ENCODE results near the gene EXTL1. TPM values are rescaled to one million over a fixed set of nuclear protein-coding genes. Genes with fewer than 3 reads are reported as not detected.
A peak's percentile ranks its signal among the peaks of the same experiment; 100 is the strongest.

EXTL1 gene
- total RNA-seq, 1 donor from 2014 or later, result 0.95 TPM

GRCh38 chr1:26036756-26037281 is 15.2 kb downstream of the EXTL1 start:
- Mint-ChIP-seq H3K9me3 (no peaks in the 10 kb centered on the region), H3K4me1 (peaks cover 16% of the 10 kb centered on the region), H3K27me3 (ENCODE audit: insufficient read depth, low read depth) (peaks cover 18% of the 10 kb centered on the region), H3K27ac (no peak overlapping the region), H3K4me3 (peak overlapping the region; percentile 91), H3K36me3 (no peaks in the 10 kb centered on the region)
- Histone ChIP-seq H3K4me2 (no peak overlapping the region), H3K9ac (no peak overlapping the region), H3K9me3 (ENCODE audit: low read depth) (no peaks in the 10 kb centered on the region), H2AFZ (replicated peaks) (no peak overlapping the region), H3F3A (ENCODE audit: low read depth) (no peaks in the 10 kb centered on the region), H3K4me1 (peaks cover 5% of the 10 kb centered on the region), H3K27me3 (peaks cover 73% of the 10 kb centered on the region), H3K36me3 (no peaks in the 10 kb centered on the region), H3K4me3 (no peak overlapping the region), H3K79me2 (ENCODE audit: low read depth) (no peaks in the 10 kb centered on the region), H3K27ac (no peak overlapping the region), H4K20me1 (ENCODE audit: low read depth) (no peaks in the 10 kb centered on the region)
- TF ChIP-seq, protein P1, sequence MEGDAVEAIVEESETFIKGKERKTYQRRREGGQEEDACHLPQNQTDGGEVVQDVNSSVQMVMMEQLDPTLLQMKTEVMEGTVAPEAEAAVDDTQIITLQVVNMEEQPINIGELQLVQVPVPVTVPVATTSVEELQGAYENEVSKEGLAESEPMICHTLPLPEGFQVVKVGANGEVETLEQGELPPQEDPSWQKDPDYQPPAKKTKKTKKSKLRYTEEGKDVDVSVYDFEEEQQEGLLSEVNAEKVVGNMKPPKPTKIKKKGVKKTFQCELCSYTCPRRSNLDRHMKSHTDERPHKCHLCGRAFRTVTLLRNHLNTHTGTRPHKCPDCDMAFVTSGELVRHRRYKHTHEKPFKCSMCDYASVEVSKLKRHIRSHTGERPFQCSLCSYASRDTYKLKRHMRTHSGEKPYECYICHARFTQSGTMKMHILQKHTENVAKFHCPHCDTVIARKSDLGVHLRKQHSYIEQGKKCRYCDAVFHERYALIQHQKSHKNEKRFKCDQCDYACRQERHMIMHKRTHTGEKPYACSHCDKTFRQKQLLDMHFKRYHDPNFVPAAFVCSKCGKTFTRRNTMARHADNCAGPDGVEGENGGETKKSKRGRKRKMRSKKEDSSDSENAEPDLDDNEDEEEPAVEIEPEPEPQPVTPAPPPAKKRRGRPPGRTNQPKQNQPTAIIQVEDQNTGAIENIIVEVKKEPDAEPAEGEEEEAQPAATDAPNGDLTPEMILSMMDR (IDR thresholded peaks at IDR 0.05), result no peak
- TF ChIP-seq EZH2phosphoT487 (IDR thresholded peaks at IDR 0.05), result no peak
- TF ChIP-seq EZH2 (IDR thresholded peaks at IDR 0.05), result no peak
- DNase-seq (ENCODE audit: low spot score), result no peak

GRCh38 chr1:26037904-26038303 is 16.3 kb downstream of the EXTL1 start:
- Histone ChIP-seq H3K27ac (no peak overlapping the region), H3K79me2 (ENCODE audit: low read depth) (no peaks in the 10 kb centered on the region), H3K4me2 (no peak overlapping the region), H2AFZ (replicated peaks) (no peak overlapping the region), H3K4me1 (peaks cover 5% of the 10 kb centered on the region), H3K36me3 (no peaks in the 10 kb centered on the region), H4K20me1 (ENCODE audit: low read depth) (no peaks in the 10 kb centered on the region), H3K9ac (no peak overlapping the region), H3K27me3 (peaks cover 84% of the 10 kb centered on the region), H3K9me3 (ENCODE audit: low read depth) (no peaks in the 10 kb centered on the region), H3F3A (ENCODE audit: low read depth) (no peaks in the 10 kb centered on the region), H3K4me3 (no peak overlapping the region)
- Mint-ChIP-seq H3K27me3 (ENCODE audit: insufficient read depth, low read depth) (peaks cover 21% of the 10 kb centered on the region), H3K27ac (peak overlapping the region; percentile 63), H3K4me3 (no peak overlapping the region), H3K9me3 (no peaks in the 10 kb centered on the region), H3K36me3 (no peaks in the 10 kb centered on the region), H3K4me1 (peaks cover 16% of the 10 kb centered on the region)
- TF ChIP-seq EZH2 (IDR thresholded peaks at IDR 0.05) (no peak), EZH2phosphoT487 (IDR thresholded peaks at IDR 0.05) (no peak)
- TF ChIP-seq, protein P1 (IDR thresholded peaks at IDR 0.05), result no peak
- no peak for DNase-seq (ENCODE audit: low spot score)

GRCh38 chr1:26038477-26038876 is 16.9 kb downstream of the EXTL1 start:
- TF ChIP-seq EZH2 (IDR thresholded peaks at IDR 0.05) (no peak), EZH2phosphoT487 (IDR thresholded peaks at IDR 0.05) (no peak)
- TF ChIP-seq, protein P1 (IDR thresholded peaks at IDR 0.05), result no peak
- Histone ChIP-seq H3K27me3 (peaks cover 84% of the 10 kb centered on the region), H3K4me2 (no peak overlapping the region), H2AFZ (replicated peaks) (no peak overlapping the region), H3K4me3 (no peak overlapping the region), H3K4me1 (peaks cover 5% of the 10 kb centered on the region), H3K9ac (no peak overlapping the region), H3K27ac (no peak overlapping the region), H3K9me3 (ENCODE audit: low read depth) (no peaks in the 10 kb centered on the region), H3F3A (ENCODE audit: low read depth) (no peaks in the 10 kb centered on the region), H4K20me1 (ENCODE audit: low read depth) (no peaks in the 10 kb centered on the region), H3K36me3 (no peaks in the 10 kb centered on the region), H3K79me2 (ENCODE audit: low read depth) (no peaks in the 10 kb centered on the region)
- Mint-ChIP-seq H3K27me3 (ENCODE audit: insufficient read depth, low read depth) (peaks cover 21% of the 10 kb centered on the region), H3K27ac (no peak overlapping the region), H3K4me3 (no peak overlapping the region), H3K36me3 (no peaks in the 10 kb centered on the region), H3K4me1 (peaks cover 16% of the 10 kb centered on the region), H3K9me3 (no peaks in the 10 kb centered on the region)
- DNase-seq (ENCODE audit: low spot score), result no peak
